ENCODE measurements around the gene NXPH4.

The NXPH4 gene

GRCh38 chr12:57240926-57241401 is 24.4 kb downstream of the NXPH4 start:
- TF ChIP-seq CTCF (IDR thresholded peaks at IDR 0.05) = no peak
- H3K27me3 ChIP-seq = peaks cover 7 to 57% of the 10 kb centered on the region in 2 donors
- intact Hi-C loops (cut with DNase I; ENCODE audit: low total_unique reads) = no loop called here

GRCh38 chr12:57241402-57242310 is 25.1 kb downstream of the NXPH4 start:
- intact Hi-C loops (cut with DNase I; ENCODE audit: low total_unique reads) = no loop called here
- peaks cover 7 to 57% of the 10 kb centered on the region in 2 donors for H3K27me3 ChIP-seq
- H3K4me3 ChIP-seq = no peak overlapping the region
- H3K27ac ChIP-seq = no peak overlapping the region
- TF ChIP-seq CTCF (IDR thresholded peaks at IDR 0.05) = no peak
- no peaks in the 10 kb centered on the region for H3K9me3 ChIP-seq
- peaks cover 11 to 75% (median 64%) of the 10 kb centered on the region in 4 donors for H3K4me1 ChIP-seq
- no peaks in the 10 kb centered on the region for H3K36me3 ChIP-seq
- DNase-seq = peak; percentile 19 to 63

More at GRCh38 chr12:57240926-57241401, 24.4 kb downstream of the NXPH4 start:
- no peaks in the 10 kb centered on the region for H3K36me3 ChIP-seq
- DNase-seq = no peak
- H3K4me1 ChIP-seq = peaks cover 11 to 82% (median 71%) of the 10 kb centered on the region in 4 donors
- no peak overlapping the region for H3K27ac ChIP-seq
- H3K9me3 ChIP-seq = no peaks in the 10 kb centered on the region
- peak overlapping the region in 1 of 2 donors; percentile 60 for H3K4me3 ChIP-seq

- no peak for TF ChIP-seq CTCF (IDR thresholded peaks at IDR 0.05)
- intact Hi-C loops (cut with DNase I; ENCODE audit: low total_unique reads) = no loop called here
- DNase-seq = peak in 1 of 2 donors; percentile 67
- H3K4me1 ChIP-seq = peaks cover 11 to 68% (median 61%) of the 10 kb centered on the region in 4 donors
- H3K36me3 ChIP-seq = no peaks in the 10 kb centered on the region
- H3K27me3 ChIP-seq = peaks cover 7 to 57% of the 10 kb centered on the region in 2 donors
- H3K27ac ChIP-seq = no peak overlapping the region
- H3K9me3 ChIP-seq = no peaks in the 10 kb centered on the region
- peak overlapping the region in 1 of 2 donors; percentile 33 for H3K4me3 ChIP-seq
Observed at GRCh38 chr12:57242329-57242690, 25.7 kb downstream of the NXPH4 start.

- DNase-seq = peak in 1 of 2 donors; percentile 75
- Histone ChIP-seq H3K27ac (no peak overlapping the region), H3K4me1 (peaks cover 11 to 63% (median 55%) of the 10 kb centered on the region in 4 donors), H3K9me3 (no peaks in the 10 kb centered on the region), H3K27me3 (peaks cover 7 to 54% of the 10 kb centered on the region in 2 donors), H3K36me3 (no peaks in the 10 kb centered on the region), H3K4me3 (peak overlapping the region in 1 of 2 donors; percentile 33)
- peak; percentile 34 to 49 for TF ChIP-seq CTCF (IDR thresholded peaks at IDR 0.05)
- intact Hi-C loops (cut with DNase I; ENCODE audit: low total_unique reads) = no loop called here
Observed at GRCh38 chr12:57242691-57243454, 26.3 kb downstream of the NXPH4 start.

- Histone ChIP-seq H3K9me3 (no peaks in the 10 kb centered on the region), H3K36me3 (no peaks in the 10 kb centered on the region), H3K4me1 (peaks cover 10 to 54% (median 46%) of the 10 kb centered on the region in 4 donors), H3K27me3 (peaks cover 7 to 54% of the 10 kb centered on the region in 2 donors), H3K4me3 (peak overlapping the region in 1 of 2 donors; percentile 33), H3K27ac (no peak overlapping the region)
- intact Hi-C loops (cut with DNase I; ENCODE audit: low total_unique reads) = no loop called here
- peak; percentile 68 to 69 for TF ChIP-seq CTCF (IDR thresholded peaks at IDR 0.05)
- DNase-seq = peak; percentile 71 to 84
Observed at GRCh38 chr12:57243521-57244311, 27.1 kb downstream of the NXPH4 start.
